NCI-H2171 treated with DMSO at 0.1 percent for 48 hours (cell line): ENCODE results near the gene GFRA1.

Experiments
- DNase-seq: peaks from one replicate; lab custom pipeline; 2025; lab: John Stamatoyannopoulos, UW

The GFRA1 gene

GRCh38 chr10:116029826-116030225 is 243.2 kb downstream of the GFRA1 start:
- DNase-seq = no peak

- DNase-seq = no peak
Measured at GRCh38 chr10:116027355-116027754, 245.7 kb downstream of the GFRA1 start.

GRCh38 chr10:116026725-116027124 is 246.3 kb downstream of the GFRA1 start:
- no peak for DNase-seq

DNA sequence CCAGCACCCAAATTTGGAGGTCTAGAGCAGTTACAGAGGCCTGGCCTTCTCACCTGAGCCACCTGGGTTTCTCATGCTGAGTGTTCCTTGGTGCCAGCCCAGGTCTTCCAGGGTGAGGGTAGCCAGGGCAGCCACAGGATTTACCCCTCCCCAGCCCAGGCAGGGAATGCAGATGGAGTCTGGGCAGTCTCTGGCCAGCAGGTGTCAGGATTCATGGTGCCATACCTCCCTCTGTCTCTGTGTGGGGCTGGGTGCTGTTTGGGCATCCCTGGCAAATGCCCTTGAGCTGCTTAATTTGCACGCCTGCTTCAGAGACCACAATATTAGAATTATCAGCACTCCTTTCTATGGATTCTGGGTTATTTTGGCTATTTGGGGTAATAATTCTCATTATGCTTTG is 246.7 kb downstream of the GFRA1 start:
- no peak for DNase-seq

DNA sequence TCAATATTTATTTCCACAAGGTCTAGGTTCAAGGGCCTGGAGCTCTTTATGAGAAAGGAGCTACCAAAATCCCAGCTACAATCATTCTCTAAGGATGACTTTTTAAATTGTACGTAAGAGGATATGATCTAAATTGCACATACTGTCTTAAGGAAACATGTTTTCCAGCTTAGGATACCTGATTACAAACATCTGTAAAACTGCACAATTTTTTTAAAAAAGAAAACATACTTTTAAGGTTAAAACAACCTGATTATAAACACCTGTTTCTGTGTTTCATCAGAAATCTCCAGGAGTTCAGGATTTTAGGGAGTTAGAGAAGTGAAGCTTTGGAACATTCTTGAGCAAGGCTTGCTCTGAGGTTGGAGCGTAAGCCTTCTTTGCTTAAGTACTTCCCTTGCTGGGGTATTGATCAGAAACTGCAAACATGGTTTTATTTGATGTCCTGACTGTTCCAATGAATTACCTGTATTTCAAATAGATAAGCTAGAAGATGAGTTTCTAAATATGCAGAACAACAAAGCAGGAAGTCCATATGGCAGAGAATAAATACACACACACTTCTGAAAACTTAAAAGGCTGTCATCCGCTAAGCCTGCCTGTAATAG is 248.6 kb downstream of the GFRA1 start:
- DNase-seq = no peak

DNA sequence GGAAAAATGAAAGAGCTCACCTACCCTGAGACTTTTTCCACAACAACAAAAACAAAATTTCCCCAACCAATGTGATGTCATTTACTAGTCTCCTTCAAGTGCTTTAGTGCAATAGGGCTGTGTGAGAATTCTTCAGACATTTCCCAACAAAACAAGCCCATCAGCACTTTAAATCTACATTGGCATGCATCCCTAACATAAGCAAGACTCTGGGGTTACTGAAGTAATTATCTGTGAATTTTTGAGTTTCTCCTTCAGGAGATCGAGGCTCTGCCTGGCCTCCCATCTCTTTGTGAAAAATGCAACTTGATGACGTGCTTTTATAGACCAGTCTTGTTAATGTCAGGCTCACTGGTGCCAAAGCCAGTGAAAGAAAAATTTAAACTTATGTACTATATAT is 255.6 kb downstream of the GFRA1 start:
- no peak for DNase-seq

- DNase-seq = no peak
Measured at GRCh38 chr10:116015583-116016333, 257.2 kb downstream of the GFRA1 start.

DNA sequence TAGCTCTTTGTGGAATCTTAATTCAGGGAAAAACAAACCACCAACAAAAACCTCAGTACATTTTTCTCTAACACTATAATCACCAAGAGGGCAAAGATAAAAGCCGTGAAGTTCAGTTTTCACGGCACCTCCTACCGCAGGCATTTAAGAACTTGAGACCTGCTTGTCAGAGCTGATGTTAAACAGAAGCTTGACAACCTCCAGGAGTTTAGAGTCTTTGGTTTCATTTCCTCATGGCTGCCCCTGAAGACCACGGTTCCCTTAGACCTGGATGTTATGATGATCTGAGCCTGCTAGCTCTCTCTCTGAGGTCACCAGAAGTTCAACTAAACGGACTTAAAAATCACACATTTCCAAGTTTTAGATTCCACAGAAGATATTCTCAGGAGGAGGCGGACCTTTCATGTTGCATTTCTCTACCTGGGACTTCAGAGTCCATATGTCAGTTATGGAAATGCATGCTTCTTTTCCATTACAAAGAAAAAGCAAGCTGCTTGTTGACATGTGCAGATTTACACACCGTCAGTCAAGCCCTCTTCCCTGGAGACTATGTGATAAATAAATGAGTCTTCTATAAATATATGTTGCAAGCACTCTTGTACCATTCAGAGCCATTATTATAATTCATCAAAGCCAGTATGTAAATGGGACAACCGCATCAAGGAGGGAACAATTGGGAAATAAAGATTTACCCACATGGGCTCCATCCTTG is 258.0 kb downstream of the GFRA1 start:
- peak; percentile 28 for DNase-seq

DNA sequence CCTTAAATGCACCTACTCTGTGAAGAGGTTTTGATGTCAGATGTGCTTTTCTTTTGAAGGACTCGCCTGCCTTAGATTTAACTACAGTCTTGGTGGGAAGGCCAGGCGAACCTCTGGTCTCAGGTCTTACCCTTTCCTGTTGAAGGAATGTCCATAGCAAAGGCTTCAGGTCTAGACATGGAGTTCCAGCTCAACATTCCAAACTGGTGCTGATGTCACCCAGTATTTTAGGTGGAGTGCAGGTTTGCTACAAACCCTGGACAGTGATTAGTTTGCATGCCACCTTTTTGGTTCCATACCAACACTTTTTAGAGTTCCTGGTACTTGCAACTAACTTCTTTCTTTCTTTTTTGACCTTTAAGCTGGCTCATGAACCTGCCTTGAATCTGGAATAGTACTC is 258.7 kb downstream of the GFRA1 start:
- DNase-seq = no peak

- DNase-seq = no peak
Measured at GRCh38 chr10:116011929-116012328, 261.1 kb downstream of the GFRA1 start.

DNA sequence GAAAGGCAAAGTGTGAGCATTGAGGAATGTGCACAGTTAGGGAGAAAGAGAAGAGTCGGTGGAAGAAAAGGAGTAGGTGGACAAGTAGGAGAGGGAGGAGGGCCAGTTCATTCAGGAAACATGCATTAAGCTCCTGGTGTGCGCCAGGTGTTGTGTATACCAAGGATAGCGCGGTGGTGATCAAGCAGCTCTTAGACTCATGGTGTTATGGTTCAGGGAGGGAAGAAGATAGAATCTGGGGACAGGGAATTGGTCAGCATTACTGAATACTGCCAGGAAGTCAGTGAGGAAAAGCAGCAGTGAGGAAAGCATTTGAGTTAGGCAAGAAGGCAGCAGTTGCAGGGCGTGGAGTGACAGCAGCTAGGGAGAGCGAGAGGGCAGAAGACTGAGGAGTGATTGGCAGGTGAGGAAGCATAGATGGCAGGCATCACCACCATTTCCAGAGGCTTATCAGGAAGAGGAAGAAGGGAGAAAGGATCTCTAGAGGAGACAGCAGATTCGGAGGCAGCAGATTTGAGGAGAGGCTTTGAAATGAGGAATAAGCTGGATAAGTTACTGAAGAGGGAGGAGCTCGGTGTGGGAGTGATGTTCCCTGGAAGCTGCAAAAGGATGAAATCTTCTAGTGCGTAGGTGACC is 265.6 kb downstream of the GFRA1 start:
- DNase-seq = no peak
